Body of pancreas (tissue), 4 donors: Measurements from ENCODE around the gene MPP3.

Experiments used
- CTCF ChIP-seq, 7 experiments: fragments of 450-650 bp in 4 of 7; fragments of 200-600 bp in 3 of 7; sonication (generic) in 3 of 7; IDR thresholded peaks; one replicate each; pipeline ENCODE4 v1.5.1; 2016 to 2019; ENCODE audit warnings: antibody characterized with exemption in 7 of 7
- POLR2A ChIP-seq, 3 donors: fragments of 450-650 bp; IDR thresholded peaks; one replicate each; pipeline ENCODE4 v1.6.1; 2016; ENCODE audit warnings: antibody characterized with exemption in 3 of 3, mild to moderate bottlenecking in 2 of 3

- TF ChIP-seq CTCF (IDR thresholded peaks at IDR 0.05), result no peak
- no peak for TF ChIP-seq POLR2A (IDR thresholded peaks at IDR 0.05)
These were observed 22.1 kb downstream of the MPP3 start for GRCh38 chr17:43810823-43811222.
